Bronchial epithelial cell (primary cell): ENCODE results near the gene HSPA12A. TPM values are rescaled to one million over a fixed set of nuclear protein-coding genes. Genes with fewer than 3 reads are reported as not detected.

Source experiments
- DNase-seq: peaks from one replicate; pipeline ENCODE4 v3.0.0-alpha.2; 2010; ENCODE audit warnings: low read depth
- FAIRE-seq: peaks from 2 replicates; lab custom pipeline; 2011; peaks lifted over from hg19 to GRCh38; lab: Jason Lieb, UNC
- H3K27me3 ChIP-seq: 2 replicates; pipeline ENCODE4 v1.5.1; 2011; ENCODE audit warnings: low read length; ENCODE audit not compliant: control insufficient read depth, insufficient read depth
- H3K36me3 ChIP-seq: 2 replicates; pipeline ENCODE4 v1.5.1; 2011; ENCODE audit warnings: low read length; ENCODE audit not compliant: control insufficient read depth, insufficient read depth
- H3K4me3 ChIP-seq: 2 replicates; pipeline ENCODE4 v1.5.1; 2011; ENCODE audit warnings: mild to moderate bottlenecking, low read depth, low read length, control low read depth
- total RNA-seq: library from RNA; depleted of rRNA; stranded (reverse); fragments of >200 nt; gene quantifications from 2 replicates; pipeline ENCODE4 v1.2.1, GENCODE V29; 2014
- TF ChIP-seq, protein P1 (sequence below): IDR thresholded peaks from 2 replicates; pipeline ENCODE4 v1.5.1; 2011; ENCODE audit warnings: mild to moderate bottlenecking, moderate library complexity, low read length, control low read depth, inconsistent platforms; ENCODE audit not compliant: insufficient read depth, severe bottlenecking

Gene HSPA12A
- total RNA-seq, 1 donor from 2014 or later = 0.79 TPM

DNA sequence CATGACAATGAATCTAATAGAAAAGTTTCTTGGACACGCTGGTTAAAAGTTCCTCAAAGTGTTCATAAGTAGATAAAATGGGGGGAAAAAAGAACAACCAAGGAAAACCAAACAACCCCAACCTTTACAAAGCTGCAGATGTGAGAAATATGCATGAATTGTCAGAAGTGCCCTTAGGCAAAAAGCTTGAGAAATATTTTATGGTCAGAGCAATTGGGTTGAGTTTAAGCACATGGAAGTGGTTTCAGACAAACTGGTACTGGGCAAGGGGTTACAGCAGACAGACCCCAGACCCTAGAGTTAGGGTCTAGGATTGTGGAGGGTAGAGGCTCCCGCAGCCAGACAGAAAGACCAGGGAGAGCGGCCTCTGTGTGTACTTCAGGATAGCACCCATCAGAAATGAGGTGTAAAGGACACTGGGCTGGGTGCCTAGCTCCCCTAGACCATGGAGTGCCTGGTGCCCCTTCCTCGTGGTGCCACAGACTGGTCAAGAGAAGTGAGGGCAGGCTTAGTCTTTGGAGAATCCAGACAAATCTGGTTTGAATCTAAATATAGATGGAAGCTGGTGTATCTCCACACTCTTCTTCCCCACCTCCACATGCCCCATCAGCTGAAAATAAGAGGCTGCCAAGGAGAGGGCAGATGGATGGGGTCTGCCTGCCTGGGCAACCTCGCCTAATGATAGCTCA, 84.4 kb downstream of the HSPA12A start:
- Histone ChIP-seq H3K4me3 (no peak overlapping the region), H3K27me3 (no peaks in the 10 kb centered on the region), H3K36me3 (no peaks in the 10 kb centered on the region)
- FAIRE-seq (no peak), DNase-seq (no peak)
- TF ChIP-seq, protein P1, sequence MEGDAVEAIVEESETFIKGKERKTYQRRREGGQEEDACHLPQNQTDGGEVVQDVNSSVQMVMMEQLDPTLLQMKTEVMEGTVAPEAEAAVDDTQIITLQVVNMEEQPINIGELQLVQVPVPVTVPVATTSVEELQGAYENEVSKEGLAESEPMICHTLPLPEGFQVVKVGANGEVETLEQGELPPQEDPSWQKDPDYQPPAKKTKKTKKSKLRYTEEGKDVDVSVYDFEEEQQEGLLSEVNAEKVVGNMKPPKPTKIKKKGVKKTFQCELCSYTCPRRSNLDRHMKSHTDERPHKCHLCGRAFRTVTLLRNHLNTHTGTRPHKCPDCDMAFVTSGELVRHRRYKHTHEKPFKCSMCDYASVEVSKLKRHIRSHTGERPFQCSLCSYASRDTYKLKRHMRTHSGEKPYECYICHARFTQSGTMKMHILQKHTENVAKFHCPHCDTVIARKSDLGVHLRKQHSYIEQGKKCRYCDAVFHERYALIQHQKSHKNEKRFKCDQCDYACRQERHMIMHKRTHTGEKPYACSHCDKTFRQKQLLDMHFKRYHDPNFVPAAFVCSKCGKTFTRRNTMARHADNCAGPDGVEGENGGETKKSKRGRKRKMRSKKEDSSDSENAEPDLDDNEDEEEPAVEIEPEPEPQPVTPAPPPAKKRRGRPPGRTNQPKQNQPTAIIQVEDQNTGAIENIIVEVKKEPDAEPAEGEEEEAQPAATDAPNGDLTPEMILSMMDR = no peak

DNA sequence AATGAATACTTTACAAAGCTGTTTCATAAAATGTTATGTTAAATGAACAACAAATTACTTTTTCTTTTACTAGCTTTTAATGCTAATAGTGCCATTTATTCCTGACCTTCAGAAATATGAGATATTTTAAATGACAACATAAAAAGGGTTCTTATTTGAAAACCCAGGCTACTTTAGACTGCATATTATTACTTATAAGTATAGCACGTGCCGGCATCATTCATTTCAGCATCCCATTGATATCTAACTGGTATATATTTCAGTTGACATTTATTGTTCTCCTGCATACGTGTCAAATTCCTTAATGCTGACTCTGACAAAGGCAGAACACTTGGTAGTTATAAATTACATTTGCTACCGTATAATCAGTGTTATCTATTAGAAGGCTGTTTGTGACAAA, 86.3 kb downstream of the HSPA12A start:
- no peak for DNase-seq
- H3K4me3 ChIP-seq = no peak overlapping the region
- TF ChIP-seq, protein P1 = no peak
- no peaks in the 10 kb centered on the region for H3K27me3 ChIP-seq
- no peaks in the 10 kb centered on the region for H3K36me3 ChIP-seq
- FAIRE-seq = no peak

DNA sequence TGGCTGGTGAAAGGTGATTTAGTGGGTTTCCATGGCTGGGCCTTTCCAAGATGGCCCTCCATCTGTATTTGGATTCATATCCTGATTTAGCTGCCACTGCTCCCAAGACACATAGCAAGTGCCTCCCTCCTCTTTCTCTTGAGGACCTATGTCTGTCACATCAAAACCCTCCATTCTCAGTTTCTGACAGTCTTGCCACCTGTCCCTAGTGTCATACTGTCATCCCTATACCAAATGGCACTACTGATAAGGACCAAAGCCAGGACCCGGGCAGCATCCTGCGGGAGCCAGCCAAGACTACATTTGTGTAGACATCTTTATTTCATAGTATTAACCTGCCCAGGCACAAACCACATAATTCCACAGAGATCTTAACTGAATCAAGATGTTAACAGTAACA, 86.8 kb downstream of the HSPA12A start:
- DNase-seq (no peak), FAIRE-seq (peak; percentile 23)
- Histone ChIP-seq H3K36me3 (no peaks in the 10 kb centered on the region), H3K4me3 (no peak overlapping the region), H3K27me3 (no peaks in the 10 kb centered on the region)
- TF ChIP-seq, protein P1 = no peak

DNA sequence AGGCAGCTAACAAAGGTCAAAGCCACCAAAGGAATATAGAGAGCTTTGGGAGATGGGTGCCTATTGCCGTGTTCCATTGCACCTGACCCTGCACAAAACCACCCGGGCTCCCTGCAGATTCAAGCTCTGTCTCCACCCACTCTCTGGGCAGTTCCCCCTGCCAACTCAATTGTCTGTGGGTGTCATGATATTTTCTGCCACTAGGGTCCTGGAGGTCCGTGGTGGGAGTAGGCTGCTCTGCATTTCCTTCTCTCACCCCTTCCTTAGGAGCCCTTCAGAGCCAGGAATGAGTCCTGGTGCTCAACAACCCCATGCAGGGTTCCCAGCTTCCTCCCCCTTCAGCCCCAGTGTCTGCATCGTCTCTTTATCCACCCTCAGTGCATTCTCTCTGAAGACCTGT, 87.5 kb downstream of the HSPA12A start:
- no peak for FAIRE-seq
- no peak for DNase-seq
- Histone ChIP-seq H3K4me3 (no peak overlapping the region), H3K36me3 (no peaks in the 10 kb centered on the region), H3K27me3 (no peaks in the 10 kb centered on the region)
- TF ChIP-seq, protein P1 = peak; percentile 11

DNA sequence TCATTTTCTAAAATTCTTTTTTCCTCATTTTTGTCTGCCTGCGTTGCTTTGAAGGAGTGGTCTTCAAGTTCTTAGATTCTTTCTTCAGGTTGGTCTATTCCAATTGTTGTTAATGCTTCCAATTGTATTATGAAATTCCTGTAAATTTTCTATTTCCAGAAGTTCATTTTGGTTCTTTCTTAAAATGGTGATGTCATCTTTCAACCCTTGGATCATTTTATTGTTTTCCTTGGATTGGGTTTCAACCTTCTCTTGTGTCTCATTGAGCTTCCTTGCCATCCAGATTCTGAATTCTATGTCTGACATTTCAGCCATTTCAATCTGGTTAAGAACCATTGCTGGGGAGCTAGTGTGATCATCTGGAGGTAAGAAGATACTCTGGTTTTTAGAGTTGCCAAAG, 88.5 kb downstream of the HSPA12A start:
- DNase-seq = no peak
- Histone ChIP-seq H3K36me3 (no peaks in the 10 kb centered on the region), H3K27me3 (no peaks in the 10 kb centered on the region), H3K4me3 (no peak overlapping the region)
- no peak for FAIRE-seq
- TF ChIP-seq, protein P1 = no peak

DNA sequence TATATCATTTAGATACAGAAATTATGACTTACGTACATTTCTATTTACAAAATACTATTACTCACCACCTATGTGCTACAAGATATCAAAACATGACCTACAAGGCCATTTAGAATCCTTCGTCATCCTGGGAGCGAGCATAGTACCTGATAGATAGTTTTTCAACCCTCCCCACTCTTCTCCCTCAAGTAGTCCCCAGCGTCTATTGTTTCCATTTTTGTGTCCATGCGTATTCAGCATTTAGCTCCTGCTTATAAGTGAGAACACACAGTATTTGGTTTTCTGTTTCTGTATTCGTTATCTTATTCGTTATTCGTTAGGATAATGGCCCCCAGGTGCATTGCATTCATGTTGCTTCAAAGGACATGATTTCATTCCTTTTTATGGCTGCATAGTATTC, 93.5 kb downstream of the HSPA12A start:
- FAIRE-seq = no peak
- Histone ChIP-seq H3K36me3 (no peaks in the 10 kb centered on the region), H3K27me3 (no peaks in the 10 kb centered on the region), H3K4me3 (no peak overlapping the region)
- DNase-seq = no peak
- TF ChIP-seq, protein P1 = no peak
